ENCODE measurements around the gene ZMAT5. TPM values are rescaled to one million over a fixed set of nuclear protein-coding genes. Genes with fewer than 3 reads are reported as not detected.

ZMAT5 gene
- total and polyA plus RNA-seq, 10 donors = 15.1 to 27.0 (median 19.9) TPM

DNA sequence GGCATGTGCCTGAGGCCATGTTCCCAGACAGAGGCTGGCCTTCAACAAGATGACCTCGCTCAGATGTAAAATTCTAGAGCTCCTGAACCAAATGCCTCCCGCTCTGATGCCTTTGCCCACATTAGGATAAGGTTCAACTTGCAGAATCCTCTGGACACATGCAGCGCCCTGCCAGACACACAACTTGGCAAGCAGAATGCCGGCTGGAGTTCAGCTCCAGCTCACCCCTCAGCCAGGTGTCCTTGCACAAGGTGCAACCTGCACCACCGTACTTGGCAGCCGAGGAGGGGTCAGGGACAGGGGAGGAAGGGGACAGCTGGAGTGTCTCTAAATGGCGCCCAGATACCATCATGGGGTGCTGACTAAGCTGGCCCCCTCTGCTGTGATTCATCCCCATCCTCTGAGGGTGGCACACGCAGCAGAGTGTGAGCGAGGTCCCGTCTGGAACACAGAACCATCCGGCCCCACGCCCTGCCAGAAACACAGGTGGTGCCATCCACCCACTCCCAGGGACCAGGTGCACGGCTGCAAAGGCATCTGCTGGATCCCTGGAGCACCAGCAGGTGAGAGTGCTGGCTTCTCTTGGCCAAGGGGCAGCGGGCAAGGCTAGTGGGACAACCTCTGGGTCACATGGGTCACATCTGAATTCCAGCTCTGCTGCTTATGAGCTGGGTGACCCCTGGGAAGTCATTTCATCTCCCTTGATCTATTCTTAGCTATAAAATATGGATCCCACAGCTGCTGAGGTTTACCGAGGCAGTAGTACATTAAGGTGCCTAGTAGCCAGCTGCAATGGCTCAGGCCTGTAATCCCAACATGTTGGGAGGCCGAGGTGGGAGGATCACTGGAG, 12.8 kb downstream of the ZMAT5 start:
- Histone ChIP-seq H3K4me3 (no peak overlapping the region), H3K9me3 (no peaks in the 10 kb centered on the region), H3K27me3 (replicated peaks in 1 of 7) (no peaks in the 10 kb centered on the region), H3K27ac (no peak overlapping the region), H3K4me1 (peaks cover 0 to 28% (median 13%) of the 10 kb centered on the region in 6 donors), H3K36me3 (peaks cover 0 to 47% (median 5%) of the 10 kb centered on the region in 6 donors)
- intact Hi-C loops (cut with DNase I; ENCODE audit: low total_unique reads) = no loop called here
- WGBS, 5 donors = 76 to 93% (median 87%) methylated on average over 9 to 16 of the region's 16 CpGs
- TF ChIP-seq POLR2A (IDR thresholded peaks at IDR 0.05) (no peak), POLR2AphosphoS5 (IDR thresholded peaks at IDR 0.05) (no peak)
- TF ChIP-seq, protein P1, sequence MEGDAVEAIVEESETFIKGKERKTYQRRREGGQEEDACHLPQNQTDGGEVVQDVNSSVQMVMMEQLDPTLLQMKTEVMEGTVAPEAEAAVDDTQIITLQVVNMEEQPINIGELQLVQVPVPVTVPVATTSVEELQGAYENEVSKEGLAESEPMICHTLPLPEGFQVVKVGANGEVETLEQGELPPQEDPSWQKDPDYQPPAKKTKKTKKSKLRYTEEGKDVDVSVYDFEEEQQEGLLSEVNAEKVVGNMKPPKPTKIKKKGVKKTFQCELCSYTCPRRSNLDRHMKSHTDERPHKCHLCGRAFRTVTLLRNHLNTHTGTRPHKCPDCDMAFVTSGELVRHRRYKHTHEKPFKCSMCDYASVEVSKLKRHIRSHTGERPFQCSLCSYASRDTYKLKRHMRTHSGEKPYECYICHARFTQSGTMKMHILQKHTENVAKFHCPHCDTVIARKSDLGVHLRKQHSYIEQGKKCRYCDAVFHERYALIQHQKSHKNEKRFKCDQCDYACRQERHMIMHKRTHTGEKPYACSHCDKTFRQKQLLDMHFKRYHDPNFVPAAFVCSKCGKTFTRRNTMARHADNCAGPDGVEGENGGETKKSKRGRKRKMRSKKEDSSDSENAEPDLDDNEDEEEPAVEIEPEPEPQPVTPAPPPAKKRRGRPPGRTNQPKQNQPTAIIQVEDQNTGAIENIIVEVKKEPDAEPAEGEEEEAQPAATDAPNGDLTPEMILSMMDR (IDR thresholded peaks at IDR 0.05 in 8 of 11, conservative IDR thresholded peaks at IDR 0.05 in 3 of 11) = no peak
- no peak for DNase-seq

DNA sequence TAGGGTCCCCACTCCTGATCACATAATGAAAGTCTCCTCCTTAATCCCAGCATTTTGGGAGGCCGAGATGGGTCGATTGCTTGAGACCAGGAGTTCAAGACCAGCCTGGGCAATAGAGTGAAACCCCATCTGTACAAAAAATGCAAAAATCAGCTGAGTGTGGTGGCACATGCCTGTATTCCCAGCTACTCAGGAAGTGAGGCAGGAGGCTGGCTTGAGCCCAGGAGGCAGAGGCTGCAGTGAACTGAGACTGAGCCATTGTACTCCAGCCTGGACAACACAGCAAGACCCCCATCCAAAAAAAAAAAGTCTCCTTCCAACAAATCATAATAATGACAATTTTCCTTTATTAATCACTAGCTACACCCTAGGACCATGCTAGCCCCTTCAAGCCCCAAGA, 15.1 kb downstream of the ZMAT5 start:
- Histone ChIP-seq H3K27ac (peak overlapping the region in 7 of 8 donors; percentile 56 to 86 (median 73)), H3K9me3 (no peaks in the 10 kb centered on the region), H3K4me3 (peak overlapping the region in 1 of 8 donors; percentile 19), H3K36me3 (peaks cover 0 to 67% (median 25%) of the 10 kb centered on the region in 6 donors), H3K4me1 (peaks cover 0 to 28% (median 13%) of the 10 kb centered on the region in 6 donors), H3K27me3 (replicated peaks in 1 of 7) (no peaks in the 10 kb centered on the region)
- intact Hi-C loops (cut with DNase I; ENCODE audit: low total_unique reads) = no loop called here
- TF ChIP-seq POLR2AphosphoS5 (IDR thresholded peaks at IDR 0.05) (no peak), POLR2A (IDR thresholded peaks at IDR 0.05) (no peak)
- TF ChIP-seq, protein P1 (IDR thresholded peaks at IDR 0.05 in 8 of 11, conservative IDR thresholded peaks at IDR 0.05 in 3 of 11) = no peak
- no peak for DNase-seq
- WGBS, 5 donors = 86 to 98% (median 96%) methylated on average over 2 of the region's 2 CpGs

DNA sequence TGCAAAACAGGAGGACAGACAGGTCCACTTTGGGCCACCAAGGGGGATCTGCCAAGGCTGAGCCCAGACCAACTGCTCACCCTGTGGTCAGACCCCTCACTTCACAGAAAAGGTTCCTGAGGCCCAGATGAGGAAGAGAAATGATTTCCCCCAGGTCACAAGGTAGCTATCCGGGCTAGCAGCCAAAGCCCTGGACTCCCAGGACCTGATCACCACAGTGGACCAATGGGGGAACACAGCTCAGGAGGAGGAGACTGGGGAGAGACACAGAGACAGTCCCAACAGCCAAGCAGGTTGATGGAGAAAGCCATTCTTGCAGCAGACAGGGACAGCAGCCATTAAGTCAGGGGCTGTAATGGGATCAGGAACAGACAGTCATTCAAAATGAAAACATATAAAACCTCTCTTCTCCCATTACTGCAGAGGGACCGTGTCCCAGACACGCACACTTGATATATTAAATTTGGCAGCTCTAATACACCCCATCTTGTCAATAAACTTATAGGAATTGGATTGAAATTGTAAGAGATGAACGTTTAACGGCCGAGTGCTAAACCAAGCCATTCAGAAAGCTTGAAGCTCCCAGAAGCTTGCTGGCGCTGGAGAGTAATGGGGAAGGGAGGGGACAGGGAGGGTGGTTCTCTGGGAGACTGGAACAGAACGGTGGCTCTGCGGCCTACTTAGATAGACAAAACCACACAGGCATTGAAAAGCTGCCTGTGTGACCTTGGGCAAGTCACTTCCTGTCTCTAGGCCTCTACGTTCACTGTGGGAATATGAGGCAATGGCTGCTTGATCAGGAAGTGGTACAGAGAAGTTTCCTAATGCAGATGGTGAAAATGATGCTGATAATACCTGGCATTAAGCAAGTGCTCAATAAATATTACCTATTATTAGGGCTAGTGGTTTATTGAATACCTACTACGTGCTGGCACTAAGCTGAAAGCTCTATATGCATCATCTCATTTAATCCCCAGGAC, 16.0 kb downstream of the ZMAT5 start:
- Histone ChIP-seq H3K27me3 (replicated peaks in 1 of 7) (no peaks in the 10 kb centered on the region), H3K9me3 (no peaks in the 10 kb centered on the region), H3K27ac (peak overlapping the region in 7 of 8 donors; percentile 56 to 86 (median 73)), H3K36me3 (peaks cover 0 to 69% (median 33%) of the 10 kb centered on the region in 6 donors), H3K4me3 (peak overlapping the region in 1 of 8 donors; percentile 19), H3K4me1 (peaks cover 0 to 28% (median 13%) of the 10 kb centered on the region in 6 donors)
- TF ChIP-seq, protein P1 (IDR thresholded peaks at IDR 0.05 in 8 of 11, conservative IDR thresholded peaks at IDR 0.05 in 3 of 11) = no peak
- peak in 1 of 3 donors; percentile 83 for TF ChIP-seq POLR2AphosphoS5 (IDR thresholded peaks at IDR 0.05)
- DNase-seq = no peak
- intact Hi-C loops (cut with DNase I; ENCODE audit: low total_unique reads) = no loop called here
- 46 to 75% (median 56%) methylated on average over 11 of the region's 11 CpGs for WGBS, 5 donors
